ENCODE results near the gene RHCE. TPM values are rescaled to one million over a fixed set of nuclear protein-coding genes. Genes with fewer than 3 reads are reported as not detected.
"Not testable (repeated sequence)": the region's sequence is repeated elsewhere in the genome, so short reads cannot be mapped to it uniquely, and the experiment has no call there.

The RHCE gene
- polyA plus RNA-seq (2013, experiment 1 of 2) = 0.11 TPM
- polyA plus RNA-seq (2013, experiment 2 of 2) = 0.08 TPM

DNA sequence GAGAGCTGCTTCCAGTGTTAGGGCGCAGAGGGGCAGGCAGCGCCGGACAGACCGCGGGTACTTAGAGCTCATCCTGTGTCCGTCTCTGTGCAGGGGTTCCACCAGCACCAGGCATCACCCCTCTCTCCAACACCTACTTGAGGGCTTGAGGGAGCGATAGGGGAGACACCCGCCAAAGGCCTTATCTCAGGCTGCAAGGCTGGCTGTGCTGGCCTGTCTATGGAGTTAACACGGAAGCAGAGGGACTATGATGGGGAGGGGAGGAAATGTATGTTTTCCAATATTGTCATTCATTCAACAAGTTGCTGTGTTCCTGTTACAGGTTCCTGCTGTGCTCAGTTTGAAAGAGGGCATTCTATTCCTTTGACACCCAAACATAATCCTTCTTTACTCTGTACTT is at the start of gene RHCE:
TSS of gene RHCE (minus strand) at position 111 of the 400 bp plus-strand sequence. CDS start at position 72, 39 bp downstream.
- H2BK15ac ChIP-seq (replicated peaks; ENCODE audit: low read depth); H3K79me2 ChIP-seq (ENCODE audit: control insufficient read depth, insufficient read depth, low read length); H3K27me3 ChIP-seq (ENCODE audit: insufficient read depth, low read length, poor library complexity); H2BK120ac ChIP-seq (ENCODE audit: low read depth, low read length); H3K9ac ChIP-seq (ENCODE audit: low read length); H3K56ac ChIP-seq (ENCODE audit: low read length); H3K23ac ChIP-seq (ENCODE audit: low read length); H3K4me3 ChIP-seq (ENCODE audit: low read length); H2BK5ac ChIP-seq (ENCODE audit: low read length); H4K8ac ChIP-seq (ENCODE audit: low read depth, low read length); H2AK5ac ChIP-seq (ENCODE audit: low read length); H3K4ac ChIP-seq (ENCODE audit: low read depth, low read length); H3K4me2 ChIP-seq (ENCODE audit: low read length); H3K27ac ChIP-seq (ENCODE audit: low read depth, low read length); H3K4me1 ChIP-seq (ENCODE audit: control insufficient read depth, low read depth, low read length); H3K79me1 ChIP-seq (ENCODE audit: low read length); H3K36me3 ChIP-seq (ENCODE audit: control insufficient read depth, insufficient read depth, low read length); H3K18ac ChIP-seq (ENCODE audit: low read length); DNase-seq; H4K5ac ChIP-seq (ENCODE audit: low read length): not testable (repeated sequence)
- no CpG with 5 or more reads among the region's 9 CpGs for WGBS (ENCODE audit: extremely low coverage, insufficient coverage, low lambda C conversion rate)

DNA sequence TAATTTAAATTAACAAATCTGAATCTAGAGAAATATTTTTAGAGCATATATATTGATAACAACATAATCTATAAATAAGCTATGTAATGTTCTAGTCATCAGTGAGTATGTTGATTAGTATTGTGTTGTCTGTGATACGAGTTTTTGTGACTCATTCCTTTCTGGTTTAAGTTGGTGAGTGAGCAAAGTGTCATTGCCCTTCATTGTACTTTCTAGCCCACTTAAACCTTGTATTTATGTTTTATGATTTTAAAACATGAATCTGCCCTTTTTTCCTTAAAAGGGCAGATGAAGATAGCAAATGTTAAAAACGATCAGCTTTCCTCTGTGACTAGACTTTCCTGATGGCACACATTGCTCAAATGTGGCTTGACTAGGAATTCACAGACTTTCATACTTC is 48.6 kb upstream of the RHCE start:
- Histone ChIP-seq H2AK5ac (ENCODE audit: low read length) (no peak overlapping the region), H3K18ac (ENCODE audit: low read length) (no peak overlapping the region), H3K9ac (ENCODE audit: low read length) (no peak overlapping the region), H3K23ac (ENCODE audit: low read length) (no peak overlapping the region), H3K27ac (ENCODE audit: low read depth, low read length) (no peak overlapping the region), H2BK120ac (ENCODE audit: low read depth, low read length) (no peak overlapping the region), H4K5ac (ENCODE audit: low read length) (no peak overlapping the region), H2BK5ac (ENCODE audit: low read length) (no peak overlapping the region), H2BK15ac (replicated peaks; ENCODE audit: low read depth) (no peak overlapping the region), H3K56ac (ENCODE audit: low read length) (no peak overlapping the region), H3K4me3 (ENCODE audit: low read length) (no peak overlapping the region), H3K79me1 (ENCODE audit: low read length) (peaks cover 3% of the 10 kb centered on the region), H4K8ac (ENCODE audit: low read depth, low read length) (no peak overlapping the region), H3K4ac (ENCODE audit: low read depth, low read length) (no peak overlapping the region), H3K36me3 (ENCODE audit: control insufficient read depth, insufficient read depth, low read length) (no peaks in the 10 kb centered on the region), H3K79me2 (ENCODE audit: control insufficient read depth, insufficient read depth, low read length) (no peaks in the 10 kb centered on the region), H3K4me2 (ENCODE audit: low read length) (no peak overlapping the region), H3K4me1 (ENCODE audit: control insufficient read depth, low read depth, low read length) (no peaks in the 10 kb centered on the region), H3K27me3 (ENCODE audit: insufficient read depth, low read length, poor library complexity) (no peaks in the 10 kb centered on the region)
- no peak for DNase-seq
- no CpG with 5 or more reads among the region's 2 CpGs for WGBS (ENCODE audit: extremely low coverage, insufficient coverage, low lambda C conversion rate)

DNA sequence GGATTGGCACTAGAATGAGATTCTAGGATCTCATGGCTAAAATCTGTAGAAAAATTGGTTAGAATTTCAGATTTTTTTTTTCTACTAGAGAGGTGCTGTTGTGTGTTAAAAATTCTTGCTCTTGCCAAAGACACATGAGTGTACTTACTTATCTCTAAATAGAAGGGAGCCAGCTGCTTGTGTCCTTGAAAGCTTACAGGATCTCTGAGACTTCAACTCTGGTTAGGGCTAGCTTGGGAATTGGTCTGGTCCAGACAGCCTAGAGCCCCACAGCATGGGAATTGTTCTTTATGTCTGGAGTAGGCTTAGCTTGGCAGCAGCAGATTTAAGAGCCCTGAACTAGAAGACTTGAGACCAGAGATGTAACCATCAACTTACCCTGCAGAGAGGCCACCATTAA is 47.4 kb upstream of the RHCE start:
- Histone ChIP-seq H3K4me1 (ENCODE audit: control insufficient read depth, low read depth, low read length) (no peaks in the 10 kb centered on the region), H2BK15ac (replicated peaks; ENCODE audit: low read depth) (no peak overlapping the region), H3K56ac (ENCODE audit: low read length) (no peak overlapping the region), H3K23ac (ENCODE audit: low read length) (no peak overlapping the region), H3K9ac (ENCODE audit: low read length) (no peak overlapping the region), H3K4me2 (ENCODE audit: low read length) (no peak overlapping the region), H3K27me3 (ENCODE audit: insufficient read depth, low read length, poor library complexity) (no peaks in the 10 kb centered on the region), H3K18ac (ENCODE audit: low read length) (no peak overlapping the region), H3K79me2 (ENCODE audit: control insufficient read depth, insufficient read depth, low read length) (no peaks in the 10 kb centered on the region), H4K5ac (ENCODE audit: low read length) (no peak overlapping the region), H3K36me3 (ENCODE audit: control insufficient read depth, insufficient read depth, low read length) (no peaks in the 10 kb centered on the region), H2BK120ac (ENCODE audit: low read depth, low read length) (no peak overlapping the region), H2AK5ac (ENCODE audit: low read length) (no peak overlapping the region), H3K79me1 (ENCODE audit: low read length) (peaks cover 3% of the 10 kb centered on the region), H4K8ac (ENCODE audit: low read depth, low read length) (no peak overlapping the region), H3K27ac (ENCODE audit: low read depth, low read length) (no peak overlapping the region), H2BK5ac (ENCODE audit: low read length) (no peak overlapping the region), H3K4me3 (ENCODE audit: low read length) (no peak overlapping the region), H3K4ac (ENCODE audit: low read depth, low read length) (no peak overlapping the region)
- no peak for DNase-seq

DNA sequence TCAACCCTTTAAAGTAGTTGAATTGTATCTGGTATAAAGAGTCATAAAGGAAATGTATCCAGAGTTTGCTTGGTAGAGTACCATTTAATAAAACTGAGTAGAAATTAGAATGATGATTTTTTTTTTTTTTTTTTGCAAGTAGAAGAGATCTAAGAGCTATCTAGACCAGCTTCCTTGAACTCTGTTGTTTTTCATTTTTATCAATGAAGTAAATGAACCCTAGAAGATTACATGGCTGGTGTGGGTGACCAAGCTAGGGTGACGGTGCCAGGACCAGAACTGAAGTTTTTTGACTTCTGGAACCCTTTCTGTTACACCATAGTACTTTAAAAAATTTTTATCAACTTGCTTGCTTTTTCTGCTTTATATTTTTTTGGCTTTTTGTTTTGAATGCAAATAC is 47.0 kb upstream of the RHCE start:
- H3K79me2 ChIP-seq (ENCODE audit: control insufficient read depth, insufficient read depth, low read length) = no peaks in the 10 kb centered on the region
- no peak for DNase-seq
- no peak overlapping the region for H3K56ac ChIP-seq (ENCODE audit: low read length)
- H3K27me3 ChIP-seq (ENCODE audit: insufficient read depth, low read length, poor library complexity) = no peaks in the 10 kb centered on the region
- H3K4me3 ChIP-seq (ENCODE audit: low read length) = no peak overlapping the region
- no peak overlapping the region for H2BK15ac ChIP-seq (replicated peaks; ENCODE audit: low read depth)
- no peak overlapping the region for H3K18ac ChIP-seq (ENCODE audit: low read length)
- no peak overlapping the region for H4K5ac ChIP-seq (ENCODE audit: low read length)
- H3K79me1 ChIP-seq (ENCODE audit: low read length) = peaks cover 4% of the 10 kb centered on the region
- no peak overlapping the region for H3K4me2 ChIP-seq (ENCODE audit: low read length)
- no peak overlapping the region for H3K23ac ChIP-seq (ENCODE audit: low read length)
- no peak overlapping the region for H2AK5ac ChIP-seq (ENCODE audit: low read length)
- H3K4me1 ChIP-seq (ENCODE audit: control insufficient read depth, low read depth, low read length) = no peaks in the 10 kb centered on the region
- H4K8ac ChIP-seq (ENCODE audit: low read depth, low read length) = no peak overlapping the region
- H3K9ac ChIP-seq (ENCODE audit: low read length) = no peak overlapping the region
- H2BK120ac ChIP-seq (ENCODE audit: low read depth, low read length) = no peak overlapping the region
- H3K4ac ChIP-seq (ENCODE audit: low read depth, low read length) = no peak overlapping the region
- H3K27ac ChIP-seq (ENCODE audit: low read depth, low read length) = no peak overlapping the region
- no peaks in the 10 kb centered on the region for H3K36me3 ChIP-seq (ENCODE audit: control insufficient read depth, insufficient read depth, low read length)
- WGBS (ENCODE audit: extremely low coverage, insufficient coverage, low lambda C conversion rate) = no CpG with 5 or more reads among the region's 1 CpG
- H2BK5ac ChIP-seq (ENCODE audit: low read length) = no peak overlapping the region

DNA sequence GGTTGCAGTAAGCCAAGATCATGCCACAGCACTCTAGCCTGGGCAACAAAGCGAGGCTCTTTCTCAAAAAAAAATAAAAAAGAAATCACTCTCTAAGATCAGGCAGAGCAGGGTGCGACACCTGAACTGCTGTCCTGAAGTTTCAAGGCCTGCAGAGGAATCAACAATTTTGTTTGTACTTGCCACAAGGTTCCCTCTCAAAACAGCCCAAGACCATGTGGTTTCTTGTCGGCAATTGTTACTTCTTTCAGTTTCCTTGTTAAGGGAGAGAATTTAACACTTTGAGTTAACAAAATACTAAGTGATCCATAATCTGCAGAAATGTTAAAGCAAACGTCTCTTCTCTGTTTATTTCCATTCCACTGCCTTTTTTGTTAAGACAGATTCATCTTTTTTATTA is 46.6 kb upstream of the RHCE start:
- Histone ChIP-seq H3K4ac (ENCODE audit: low read depth, low read length) (no peak overlapping the region), H2BK5ac (ENCODE audit: low read length) (no peak overlapping the region), H3K27me3 (ENCODE audit: insufficient read depth, low read length, poor library complexity) (no peaks in the 10 kb centered on the region), H3K4me1 (ENCODE audit: control insufficient read depth, low read depth, low read length) (no peaks in the 10 kb centered on the region), H2BK15ac (replicated peaks; ENCODE audit: low read depth) (no peak overlapping the region), H3K79me1 (ENCODE audit: low read length) (peaks cover 4% of the 10 kb centered on the region), H3K23ac (ENCODE audit: low read length) (no peak overlapping the region), H3K36me3 (ENCODE audit: control insufficient read depth, insufficient read depth, low read length) (no peaks in the 10 kb centered on the region), H3K4me3 (ENCODE audit: low read length) (no peak overlapping the region), H3K56ac (ENCODE audit: low read length) (no peak overlapping the region), H2AK5ac (ENCODE audit: low read length) (no peak overlapping the region), H3K4me2 (ENCODE audit: low read length) (no peak overlapping the region), H4K8ac (ENCODE audit: low read depth, low read length) (no peak overlapping the region), H2BK120ac (ENCODE audit: low read depth, low read length) (no peak overlapping the region), H4K5ac (ENCODE audit: low read length) (no peak overlapping the region), H3K18ac (ENCODE audit: low read length) (no peak overlapping the region), H3K27ac (ENCODE audit: low read depth, low read length) (no peak overlapping the region), H3K9ac (ENCODE audit: low read length) (no peak overlapping the region), H3K79me2 (ENCODE audit: control insufficient read depth, insufficient read depth, low read length) (no peaks in the 10 kb centered on the region)
- no peak for DNase-seq
- no CpG with 5 or more reads among the region's 4 CpGs for WGBS (ENCODE audit: extremely low coverage, insufficient coverage, low lambda C conversion rate)

DNA sequence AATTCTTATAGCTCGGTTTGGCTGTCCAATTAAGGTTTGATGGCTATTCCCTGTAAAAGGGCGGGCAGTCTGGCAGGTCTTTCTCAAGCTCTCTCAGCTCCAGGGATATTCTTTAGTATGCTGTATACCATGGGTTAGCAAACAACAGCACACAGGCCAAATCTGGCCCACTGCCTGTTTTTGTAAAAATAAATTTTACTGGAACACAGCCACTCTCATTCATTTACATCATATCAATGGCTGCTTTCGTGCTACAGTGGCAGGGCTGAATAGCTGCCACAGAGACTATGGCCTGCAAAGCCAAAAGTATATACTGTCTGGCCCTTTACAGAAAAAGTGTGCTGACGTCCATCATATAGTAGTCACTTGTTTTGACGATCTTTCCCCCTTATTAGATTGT is 42.1 kb upstream of the RHCE start:
- H2BK120ac ChIP-seq (ENCODE audit: low read depth, low read length) = no peak overlapping the region
- H3K36me3 ChIP-seq (ENCODE audit: control insufficient read depth, insufficient read depth, low read length) = peaks cover 6% of the 10 kb centered on the region
- no peak overlapping the region for H3K4me3 ChIP-seq (ENCODE audit: low read length)
- H3K4me2 ChIP-seq (ENCODE audit: low read length) = no peak overlapping the region
- H2BK15ac ChIP-seq (replicated peaks; ENCODE audit: low read depth) = no peak overlapping the region
- H3K27me3 ChIP-seq (ENCODE audit: insufficient read depth, low read length, poor library complexity) = no peaks in the 10 kb centered on the region
- H3K4ac ChIP-seq (ENCODE audit: low read depth, low read length) = no peak overlapping the region
- DNase-seq = no peak
- no peak overlapping the region for H3K23ac ChIP-seq (ENCODE audit: low read length)
- no CpG with 5 or more reads among the region's 5 CpGs for WGBS (ENCODE audit: extremely low coverage, insufficient coverage, low lambda C conversion rate)
- H2AK5ac ChIP-seq (ENCODE audit: low read length) = no peak overlapping the region
- no peak overlapping the region for H3K27ac ChIP-seq (ENCODE audit: low read depth, low read length)
- no peak overlapping the region for H3K56ac ChIP-seq (ENCODE audit: low read length)
- no peak overlapping the region for H2BK5ac ChIP-seq (ENCODE audit: low read length)
- no peak overlapping the region for H4K8ac ChIP-seq (ENCODE audit: low read depth, low read length)
- no peak overlapping the region for H4K5ac ChIP-seq (ENCODE audit: low read length)
- H3K9ac ChIP-seq (ENCODE audit: low read length) = no peak overlapping the region
- no peaks in the 10 kb centered on the region for H3K4me1 ChIP-seq (ENCODE audit: control insufficient read depth, low read depth, low read length)
- peaks cover 2% of the 10 kb centered on the region for H3K79me2 ChIP-seq (ENCODE audit: control insufficient read depth, insufficient read depth, low read length)
- peaks cover 5% of the 10 kb centered on the region for H3K79me1 ChIP-seq (ENCODE audit: low read length)
- no peak overlapping the region for H3K18ac ChIP-seq (ENCODE audit: low read length)

Data from mesendoderm (in vitro differentiated cells).